ENCODE data around the gene CD244. TPM values are rescaled to one million over a fixed set of nuclear protein-coding genes. Genes with fewer than 3 reads are reported as not detected.

The CD244 gene
- total RNA-seq, 1 donor from 2014 or later: not detected

GRCh38 chr1:160780398-160780755 lies 82.3 kb downstream of the CD244 start:
- DNase-seq: no peak

Other genes with a start within 250 kb of the CD244 start
- gene SLAMF1, start 215.8 kb downstream of the CD244 start, total RNA-seq: not detected
- gene CD48, start 151.1 kb downstream of the CD244 start, total RNA-seq: 1.1 TPM
- not detected for gene SLAMF7, start 123.6 kb downstream of the CD244 start, total RNA-seq
- gene LY9, start 66.7 kb downstream of the CD244 start, total RNA-seq: not detected
- 0.47 TPM for gene ITLN1, start 22.3 kb upstream of the CD244 start, total RNA-seq
- gene ITLN2, start 91.9 kb upstream of the CD244 start, total RNA-seq: not detected
- 10.9 TPM for gene F11R, start 158.3 kb upstream of the CD244 start, total RNA-seq
- 42.6 TPM for gene TSTD1, start 176.1 kb upstream of the CD244 start, total RNA-seq
- 131 TPM for gene USF1, start 183.1 kb upstream of the CD244 start, total RNA-seq
- 1.7 TPM for gene ARHGAP30, start 207.0 kb upstream of the CD244 start, total RNA-seq
- gene NECTIN4, start 226.7 kb upstream of the CD244 start, total RNA-seq: not detected
- gene KLHDC9, start 235.5 kb upstream of the CD244 start, total RNA-seq: 0.78 TPM